HG02571 (cell line): ENCODE data around the gene C1QTNF8.
"Not testable (repeated sequence)": the region's sequence is repeated elsewhere in the genome, so short reads cannot be mapped to it uniquely, and the experiment has no call there.

ENCODE experiments used
- ATAC-seq: cut with Tn5 transposase; IDR thresholded peaks from one replicate; pipeline ENCODE4 v1.9.1; 2021; ENCODE audit warnings: mild to moderate bottlenecking, moderate library complexity; ENCODE audit not compliant: unreplicated experiment

The C1QTNF8 gene

GRCh38 chr16:1095450-1096168 lies 435 bp downstream of the C1QTNF8 start:
- no peak for ATAC-seq

GRCh38 chr16:1094601-1095449 lies 1.2 kb downstream of the C1QTNF8 start:
- no peak for ATAC-seq

GRCh38 chr16:1094124-1094479 lies 1.9 kb downstream of the C1QTNF8 start:
- no peak for ATAC-seq

GRCh38 chr16:1093284-1094123 lies 2.5 kb downstream of the C1QTNF8 start:
- no peak for ATAC-seq

GRCh38 chr16:1092685-1093283 lies 3.3 kb downstream of the C1QTNF8 start:
- ATAC-seq, result not testable (repeated sequence)

- no peak for ATAC-seq
Observed at GRCh38 chr16:1091992-1092552, 4.0 kb downstream of the C1QTNF8 start.

- no peak for ATAC-seq
Observed at GRCh38 chr16:1090620-1091587, 5.1 kb downstream of the C1QTNF8 start.

GRCh38 chr16:1089822-1090619 lies 6.0 kb downstream of the C1QTNF8 start:
- ATAC-seq, result no peak

- ATAC-seq, result no peak
Observed at GRCh38 chr16:1089439-1089821, 6.6 kb downstream of the C1QTNF8 start.

- no peak for ATAC-seq
Observed at GRCh38 chr16:1088295-1089170, 7.5 kb downstream of the C1QTNF8 start.

- not testable (repeated sequence) for ATAC-seq
Observed at GRCh38 chr16:1086443-1086842, 9.6 kb downstream of the C1QTNF8 start.

- no peak for ATAC-seq
Observed at GRCh38 chr16:1084971-1085370, 11.1 kb downstream of the C1QTNF8 start.

GRCh38 chr16:1082952-1083675 lies 12.9 kb downstream of the C1QTNF8 start:
- ATAC-seq, result no peak

- ATAC-seq, result no peak
Observed at GRCh38 chr16:1082266-1082951, 13.6 kb downstream of the C1QTNF8 start.

- ATAC-seq, result no peak
Observed at GRCh38 chr16:1081734-1082265, 14.2 kb downstream of the C1QTNF8 start.
